H1 (cell line): ENCODE measurements around the gene ABHD13. TPM values are rescaled to one million over a fixed set of nuclear protein-coding genes. Genes with fewer than 3 reads are reported as not detected.

ENCODE experiments used
- CBX5 ChIP-seq: fragments of 300-800, 300-1000 bp; sonication (generic); IDR thresholded peaks from 2 replicates; pipeline ENCODE4 v1.7.1; 2016; ENCODE audit warnings: antibody characterized with exemption, low read length, low read depth
- CHD1 ChIP-seq: IDR thresholded peaks from 2 replicates; pipeline ENCODE4 v1.6.1; 2012; ENCODE audit warnings: low read depth, low read length, improper control_type of control experiment
- CTCF ChIP-seq, 3 experiments: IDR thresholded peaks; 1 replicate in 2 of 3; 2 replicates in 1 of 3; pipeline versions ENCODE4 v1.5.1 to v1.6.1; 2011; ENCODE audit warnings: low read length in 3 of 3, mild to moderate bottlenecking in 3 of 3, inconsistent platforms in 2 of 3, low read depth in 1 of 3, moderate library complexity in 1 of 3; ENCODE audit not compliant: insufficient read depth in 1 of 3; ENCODE audit errors: control extremely low read depth in 1 of 3
- EP300 ChIP-seq, 2 experiments: IDR thresholded peaks; 1 replicate in 1 of 2; 2 replicates in 1 of 2; pipeline ENCODE4 v1.6.1; 2011 to 2012; ENCODE audit warnings: low read depth in 2 of 2, low read length in 2 of 2, mild to moderate bottlenecking in 2 of 2, borderline replicate concordance in 1 of 2, inconsistent platforms in 1 of 2, moderate library complexity in 1 of 2
- KDM1A ChIP-seq: fragments of 200-600, 300-600 bp; sonication (generic); IDR thresholded peaks from 2 replicates; pipeline ENCODE4 v1.7.1; 2016; ENCODE audit warnings: mild to moderate bottlenecking, low read length, borderline replicate concordance
- MAX ChIP-seq: IDR thresholded peaks from 2 replicates; pipeline ENCODE4 v1.6.1; 2012; ENCODE audit warnings: inconsistent platforms
- NRF1 ChIP-seq: IDR thresholded peaks from 2 replicates; pipeline ENCODE4 v1.6.1; 2011; ENCODE audit warnings: mild to moderate bottlenecking, low read depth, low read length, improper control_type of control experiment
- SP4 ChIP-seq: IDR thresholded peaks from 2 replicates; pipeline ENCODE4 v1.6.1; 2012; ENCODE audit warnings: low read length, inconsistent platforms
- polyA plus RNA-seq, 7 experiments: library from polyadenylated mRNA; depleted of rRNA in 3 of 7; stranded (reverse) in 5 of 7; unstranded in 2 of 7; fragments of >200 nt in 5 of 7; fragments of 200-250 nt in 2 of 7; gene quantifications; 1 replicate in 5 of 7; 2 replicates in 1 of 7; 4 replicates in 1 of 7; pipeline versions ENCODE4 v1.2.1 to v1.2.3, GENCODE V29; 2011 to 2013; ENCODE audit warnings: missing spikeins in 2 of 7, mixed read lengths in 2 of 7
- total RNA-seq: library from RNA; stranded (reverse); fragmentation: NEBNext Ultra II Directional; extraction: Animal tissue kit (Norgen Biotek cat#: 25700); gene quantifications from 2 replicates; pipeline ENCODE4 v1.2.1, GENCODE V29; 2021

ABHD13 gene
- total and polyA plus RNA-seq, 2 of the 8 experiments (the other 6 are each of a cell fraction or from before 2014, with no cell fraction given), result 3.5 to 6.6 TPM

- no peak for TF ChIP-seq CTCF (IDR thresholded peaks at IDR 0.05; ENCODE audit: control extremely low read depth in 1 of 3, insufficient read depth in 1 of 3, low read depth in 1 of 3, low read length in 3 of 3)
- no peak for TF ChIP-seq CHD1
- TF ChIP-seq NRF1, result no peak
- no peak for TF ChIP-seq SP4
- TF ChIP-seq CBX5, result no peak
- TF ChIP-seq MAX, result no peak
- TF ChIP-seq KDM1A, result no peak
- TF ChIP-seq EP300 (IDR thresholded peaks at IDR 0.05; ENCODE audit: borderline replicate concordance in 1 of 2, low read depth in 2 of 2, low read length in 2 of 2), result no peak
These were observed 48.3 kb downstream of the ABHD13 start (continued) for GRCh38 chr13:108266321-108266990.
